ENCODE data around the gene SF3B1.
"Not testable (repeated sequence)": the region's sequence is repeated elsewhere in the genome, so short reads cannot be mapped to it uniquely, and the experiment has no call there.

DNA sequence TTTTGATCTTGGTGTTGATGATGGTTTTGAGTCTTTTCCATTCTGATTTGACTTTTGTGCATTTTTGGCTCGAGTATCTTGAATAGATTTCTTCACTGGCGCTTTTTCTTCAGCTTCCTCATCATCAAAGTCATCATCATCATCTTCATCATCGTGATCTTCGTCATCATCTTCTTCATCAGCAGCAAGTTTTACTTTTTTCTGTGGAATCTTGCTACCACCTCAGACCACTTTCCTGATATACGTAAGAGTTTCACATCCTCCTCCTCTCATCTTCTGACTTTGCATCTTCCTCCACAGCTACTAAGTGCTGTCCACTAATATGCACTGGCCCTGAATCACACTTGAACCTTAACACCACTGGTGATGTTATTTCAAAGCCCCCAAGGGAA is 54.9 kb downstream of the SF3B1 start:
- TF ChIP-seq CTCF, POLR2A, EP300, POLR2AphosphoS5 (IDR thresholded peaks at IDR 0.05): not testable (repeated sequence)

Data from gastroesophageal sphincter (tissue), 3 donors.